Islet precursor cell (in vitro differentiated cells): ENCODE results near the gene PYROXD2.
A peak's percentile ranks its signal among the peaks of the same experiment; 100 is the strongest.

Experiments
- DNase-seq: peaks from one replicate; pipeline ENCODE4 v3.0.0-alpha.2; 2018

PYROXD2 gene

GRCh38 chr10:98414932-98415730 is at the start of gene PYROXD2:
TSS of gene PYROXD2 (minus strand) at chr10:98415182. CDS start at chr10:98415135, 47 bp downstream.
- peak; percentile 97 for DNase-seq

DNA sequence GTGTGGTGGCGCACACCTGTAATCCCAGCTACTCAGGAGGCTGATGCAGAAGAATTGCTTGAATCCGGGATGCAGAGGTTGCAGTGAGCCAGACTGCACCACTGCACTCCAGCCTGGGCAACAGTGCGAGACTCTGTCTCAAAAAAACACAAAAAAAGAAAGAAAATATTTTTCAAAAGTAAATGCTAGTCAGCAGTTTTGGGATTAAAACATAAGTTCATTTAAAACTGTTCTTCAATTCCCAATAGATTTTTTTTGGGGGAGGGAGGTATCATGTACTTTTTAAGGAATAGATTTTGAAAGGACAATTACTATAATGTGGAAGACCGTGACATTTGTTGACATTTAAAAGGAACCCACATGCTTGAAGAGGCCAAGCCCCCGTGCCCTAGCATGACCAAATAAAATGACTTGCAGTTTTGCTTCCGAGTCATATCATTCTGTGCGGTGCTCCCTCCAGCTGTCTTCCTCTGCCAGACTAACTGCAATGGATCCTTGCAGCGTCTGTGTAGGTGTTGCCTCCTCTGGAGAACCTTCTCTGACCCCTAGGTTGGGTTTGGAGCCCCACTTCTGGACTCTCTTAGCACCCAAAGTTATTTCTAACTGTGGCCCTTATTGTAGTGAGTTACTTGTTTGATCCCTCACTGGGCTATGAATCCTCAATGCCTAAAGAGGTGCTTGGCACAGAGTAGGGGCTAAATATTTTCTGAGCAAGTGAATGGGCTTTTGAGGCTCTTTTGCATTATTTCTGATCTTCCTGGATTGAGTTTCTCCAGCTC is 49.2 kb upstream of the PYROXD2 start:
- DNase-seq = no peak

GRCh38 chr10:98463016-98463415 is 48.0 kb upstream of the PYROXD2 start:
- no peak for DNase-seq

- no peak for DNase-seq
Observed at GRCh38 chr10:98461500-98461842, 46.5 kb upstream of the PYROXD2 start.

DNA sequence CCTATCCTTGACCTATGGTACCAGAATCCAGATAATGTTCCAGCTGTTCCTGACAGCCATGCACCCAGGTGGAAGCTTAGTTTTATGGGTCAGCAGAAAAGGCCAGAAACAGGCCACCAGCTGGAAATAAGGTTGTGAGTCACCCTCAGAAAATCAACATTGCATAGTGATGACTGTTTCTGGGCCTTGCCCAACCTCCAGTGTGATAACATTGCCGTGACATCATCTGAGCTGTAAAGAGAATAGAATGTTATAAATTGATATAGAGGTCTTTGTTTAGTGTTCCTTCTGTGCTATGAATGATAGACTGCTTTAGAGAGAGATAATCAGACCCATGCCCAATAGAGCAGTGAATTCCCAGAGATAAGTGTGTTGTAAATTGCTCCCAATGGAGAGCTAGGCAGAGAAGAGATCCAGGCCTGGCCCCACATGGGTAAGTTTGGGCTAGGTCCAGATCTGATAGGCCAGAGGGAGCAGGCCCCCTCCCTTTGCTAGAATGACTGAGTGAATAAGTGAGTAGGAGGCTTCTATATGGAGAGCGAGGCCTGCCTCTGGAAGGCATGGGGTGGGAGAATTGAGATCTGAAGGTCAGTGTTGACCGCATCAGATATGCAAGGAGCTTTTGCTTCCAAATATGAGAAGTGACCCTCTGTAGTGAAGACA is 46.0 kb upstream of the PYROXD2 start:
- peak; percentile 93 for DNase-seq

- DNase-seq = no peak
Observed at GRCh38 chr10:98458809-98459784, 44.1 kb upstream of the PYROXD2 start.

- DNase-seq = no peak
Observed at GRCh38 chr10:98457721-98458120, 42.7 kb upstream of the PYROXD2 start.

- DNase-seq = no peak
Observed at GRCh38 chr10:98456686-98457482, 41.9 kb upstream of the PYROXD2 start.

- no peak for DNase-seq
Observed at GRCh38 chr10:98456043-98456570, 41.1 kb upstream of the PYROXD2 start.

- DNase-seq = no peak
Observed at GRCh38 chr10:98453729-98454128, 38.7 kb upstream of the PYROXD2 start.

DNA sequence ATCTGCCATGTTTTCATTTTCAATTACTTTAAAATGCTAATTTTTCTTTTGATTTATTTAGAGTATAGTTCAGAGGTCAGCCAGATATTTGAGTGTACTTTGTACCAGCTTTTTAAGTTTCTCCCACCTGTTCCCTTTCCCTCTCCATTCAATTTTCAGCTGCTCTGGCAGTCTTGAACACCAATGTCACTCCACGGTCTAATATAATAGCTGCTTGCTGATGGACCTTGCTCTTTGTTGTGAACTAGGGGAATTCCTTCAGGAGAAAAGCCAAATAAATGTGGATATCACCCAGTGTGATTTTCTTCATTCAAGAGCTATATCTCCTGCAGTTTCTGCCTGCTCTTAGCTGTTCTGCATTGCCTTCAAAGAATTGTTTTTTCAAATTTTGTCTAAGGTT is 35.6 kb upstream of the PYROXD2 start:
- no peak for DNase-seq

DNA sequence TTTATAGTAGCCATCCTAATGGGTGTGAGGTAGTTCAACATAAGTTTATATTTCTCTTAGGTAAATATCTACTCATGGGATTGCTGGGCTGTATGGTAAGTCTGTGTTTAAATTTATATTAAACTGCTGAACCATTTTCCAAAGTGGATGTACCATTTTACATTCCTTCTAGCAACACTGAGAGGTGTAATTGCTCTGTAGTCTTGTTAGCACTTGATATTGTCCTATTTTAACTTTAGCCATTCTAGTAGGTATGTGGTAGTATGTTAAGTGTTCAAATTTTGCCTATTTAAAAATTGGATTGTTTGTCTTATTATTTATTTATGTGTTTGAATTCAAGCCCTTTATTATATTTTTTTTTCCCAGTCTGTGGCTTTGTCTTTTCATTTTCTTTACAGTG is 34.3 kb upstream of the PYROXD2 start:
- DNase-seq = no peak

- no peak for DNase-seq
Observed at GRCh38 chr10:98446661-98447221, 31.8 kb upstream of the PYROXD2 start, which contains the start of gene HPS1. TSS of gene HPS1 (minus strand) at chr10:98446935. CDS start at chr10:98443240, 3,695 bp downstream.

DNA sequence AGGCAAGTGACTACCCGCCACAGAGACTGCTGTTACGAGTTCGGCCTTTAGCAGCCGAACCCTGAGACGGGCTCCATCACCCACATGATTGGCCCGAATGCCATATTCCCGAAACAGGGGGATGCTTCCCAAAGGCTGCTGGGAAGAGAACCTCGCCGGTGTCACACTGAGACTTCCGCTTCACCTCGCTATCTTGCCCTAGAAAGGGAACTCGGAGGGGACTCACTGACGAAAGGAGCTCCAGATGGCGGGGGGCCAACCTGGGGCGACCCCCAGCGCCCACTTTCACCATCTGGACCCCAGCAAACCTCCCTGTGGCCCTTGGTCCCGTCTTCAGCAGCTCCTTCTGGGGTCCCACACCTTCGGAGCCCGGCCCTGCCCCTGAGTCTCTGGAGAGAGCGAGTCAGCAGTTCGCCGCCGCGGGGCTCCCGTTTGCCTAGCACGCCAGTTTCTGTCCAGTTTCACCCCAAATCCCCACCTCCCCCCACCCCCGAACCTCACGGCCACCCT is 31.2 kb upstream of the PYROXD2 start:
- DNase-seq = no peak

DNA sequence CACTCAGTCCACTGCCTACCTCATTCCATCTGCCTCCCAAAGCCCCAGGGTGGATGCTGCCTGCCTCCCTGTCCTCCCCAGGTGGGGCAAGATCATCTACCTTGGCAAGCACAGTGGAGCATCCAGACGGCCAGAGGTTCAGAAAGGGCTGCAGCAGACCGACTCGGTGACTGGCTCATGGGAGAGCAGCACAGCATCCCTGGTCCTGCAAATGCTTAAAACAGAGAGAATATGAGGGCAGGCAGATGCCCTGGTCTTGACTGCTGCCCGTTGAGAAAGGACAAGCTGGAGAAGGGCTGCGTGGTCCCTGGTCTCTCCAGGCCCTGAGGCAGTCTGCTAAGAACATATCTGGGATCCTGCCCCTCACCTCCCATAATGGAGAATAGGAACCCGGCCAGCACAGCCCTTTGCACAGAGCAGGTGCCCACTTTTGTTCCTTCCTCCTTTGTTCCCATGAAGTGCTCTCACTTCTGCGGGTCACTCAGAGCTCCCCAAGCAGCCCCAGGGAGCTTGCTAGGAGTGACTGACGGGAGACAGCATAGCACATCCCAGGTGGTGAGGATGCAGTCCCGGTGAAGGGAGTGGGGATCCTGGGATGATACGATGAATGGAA is 30.3 kb upstream of the PYROXD2 start:
- no peak for DNase-seq

GRCh38 chr10:98444314-98445006 is 29.5 kb upstream of the PYROXD2 start:
- no peak for DNase-seq

DNA sequence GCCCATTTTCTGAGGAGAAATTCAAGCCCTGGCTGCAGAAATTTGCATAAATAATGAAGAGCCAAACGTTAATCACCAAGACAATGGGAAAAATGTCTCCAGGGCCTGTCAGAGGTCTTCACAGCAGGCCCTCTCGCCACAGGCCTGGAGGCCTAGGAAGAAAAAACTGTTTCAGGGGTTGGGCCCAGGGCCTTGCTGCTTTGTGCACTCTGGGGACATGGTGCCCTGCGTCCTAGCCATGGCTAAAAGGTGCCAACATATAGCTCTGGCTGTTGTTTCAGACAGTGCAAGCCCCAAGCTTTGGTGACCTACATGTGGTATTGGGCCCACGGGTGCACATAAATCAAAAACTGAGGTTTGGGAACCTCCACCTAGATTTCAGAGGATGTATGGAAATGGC is 23.7 kb upstream of the PYROXD2 start:
- DNase-seq = no peak

- no peak for DNase-seq
Observed at GRCh38 chr10:98436704-98437103, 21.7 kb upstream of the PYROXD2 start.

DNA sequence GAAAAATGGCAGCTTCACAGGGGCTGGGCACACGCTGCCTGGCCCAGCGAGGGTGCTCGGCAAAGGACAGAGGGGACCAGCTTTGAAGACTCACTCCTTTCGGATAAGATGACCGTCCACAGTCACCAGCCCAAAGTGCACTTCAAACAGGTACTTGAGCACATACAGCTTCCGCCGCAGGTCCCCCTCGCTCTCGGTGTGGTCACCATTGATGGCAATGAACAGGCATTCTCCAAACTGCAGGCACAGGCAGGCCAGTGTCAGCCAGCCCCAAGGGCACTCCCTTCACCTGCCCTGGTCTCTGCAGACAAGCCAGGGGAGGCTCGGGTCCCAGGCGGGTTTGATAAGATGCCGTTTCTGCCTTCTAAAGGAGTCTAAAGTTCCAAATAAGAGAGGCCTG is 20.2 kb upstream of the PYROXD2 start:
- peak; percentile 19 for DNase-seq
